Endothelial cell (in vitro differentiated cells): Measurements from ENCODE around the gene SIX6. TPM values are rescaled to one million over a fixed set of nuclear protein-coding genes. Genes with fewer than 3 reads are reported as not detected.

Experiments
- DNase-seq: peaks from one replicate; pipeline ENCODE4 v3.0.0; 2021; ENCODE audit warnings: low spot score
- H3K27ac Mint-ChIP-seq: one replicate; pipeline ENCODE4 v1.8.0; 2021; ENCODE audit warnings: mixed read lengths, inconsistent platforms; ENCODE audit not compliant: unreplicated experiment
- H3K27me3 Mint-ChIP-seq: one replicate; pipeline ENCODE4 v1.8.0; 2021; ENCODE audit warnings: mild to moderate bottlenecking, moderate library complexity, mixed read lengths, inconsistent platforms; ENCODE audit not compliant: unreplicated experiment
- H3K36me3 Mint-ChIP-seq: one replicate; pipeline ENCODE4 v1.8.0; 2021; ENCODE audit warnings: mild to moderate bottlenecking, low read depth, mixed read lengths, inconsistent platforms; ENCODE audit not compliant: unreplicated experiment
- H3K4me1 Mint-ChIP-seq: one replicate; pipeline ENCODE4 v1.8.0; 2021; ENCODE audit warnings: mild to moderate bottlenecking, mixed read lengths, inconsistent platforms; ENCODE audit not compliant: unreplicated experiment
- H3K4me3 Mint-ChIP-seq: one replicate; pipeline ENCODE4 v1.8.0; 2021; ENCODE audit warnings: mild to moderate bottlenecking, mixed read lengths, inconsistent platforms; ENCODE audit not compliant: unreplicated experiment
- H3K9me3 Mint-ChIP-seq: one replicate; pipeline ENCODE4 v1.8.0; 2021; ENCODE audit warnings: mixed read lengths, inconsistent platforms; ENCODE audit not compliant: unreplicated experiment
- CTCF ChIP-seq: fragments of 200-600 bp; sonication (generic); IDR thresholded peaks from one replicate; pipeline ENCODE4 v1.5.0; 2021; ENCODE audit warnings: antibody characterized with exemption; ENCODE audit not compliant: unreplicated experiment
- total RNA-seq: library from RNA; stranded (reverse); fragmentation: NEBNext Ultra II Directional; extraction: Animal tissue kit (Norgen Biotek cat#: 25700); gene quantifications from one replicate; pipeline ENCODE4 v1.2.1, GENCODE V29; 2021; ENCODE audit not compliant: unreplicated experiment

The SIX6 gene
- total RNA-seq, 1 donor from 2014 or later = not detected

DNA sequence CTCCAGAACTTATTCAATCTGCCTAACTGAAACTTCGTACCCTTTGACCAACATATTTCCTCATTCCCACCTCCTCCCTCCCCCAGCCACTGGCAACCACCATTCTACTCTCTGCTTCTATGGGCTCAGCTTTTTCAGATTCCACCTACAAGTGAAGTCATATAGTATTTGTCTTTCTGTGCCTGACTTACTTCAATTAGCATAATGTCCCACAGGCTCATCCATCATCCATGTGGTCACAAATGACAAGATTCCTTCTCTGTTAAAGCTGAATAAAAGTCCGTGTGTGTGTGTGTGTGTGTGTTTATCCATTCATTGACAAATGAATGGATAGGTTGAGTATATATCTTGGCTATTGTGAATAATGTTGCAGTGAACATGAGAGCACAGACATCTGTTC, 21.7 kb upstream of the SIX6 start:
- no peak overlapping the region for H3K4me3 Mint-ChIP-seq
- H3K4me1 Mint-ChIP-seq = peaks cover 8% of the 10 kb centered on the region
- no peaks in the 10 kb centered on the region for H3K36me3 Mint-ChIP-seq
- H3K27ac Mint-ChIP-seq = no peak overlapping the region
- no peak for DNase-seq
- no peaks in the 10 kb centered on the region for H3K9me3 Mint-ChIP-seq
- H3K27me3 Mint-ChIP-seq = peaks cover 1% of the 10 kb centered on the region
- TF ChIP-seq CTCF = no peak

DNA sequence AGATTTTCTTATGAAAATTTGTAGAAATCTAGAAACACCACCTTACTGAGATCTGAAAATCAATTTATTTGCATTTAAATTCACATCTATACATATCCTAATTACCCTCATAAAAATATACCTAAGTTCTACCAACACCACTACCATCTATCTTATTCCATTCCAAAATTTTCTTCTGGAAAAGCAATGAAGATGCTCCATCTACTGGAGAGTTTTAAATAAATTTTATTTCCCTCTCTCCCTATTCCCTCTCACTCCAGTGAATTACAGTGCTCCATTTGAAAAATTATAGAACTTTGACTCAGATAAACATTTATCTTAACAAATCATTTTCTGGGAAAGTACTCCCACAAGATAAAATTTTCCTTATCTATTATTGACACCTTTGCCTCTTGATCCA, 20.8 kb upstream of the SIX6 start:
- no peak for DNase-seq
- no peak for TF ChIP-seq CTCF
- Mint-ChIP-seq H3K9me3 (no peaks in the 10 kb centered on the region), H3K4me1 (peaks cover 5% of the 10 kb centered on the region), H3K36me3 (no peaks in the 10 kb centered on the region), H3K27me3 (peaks cover 1% of the 10 kb centered on the region), H3K4me3 (no peak overlapping the region), H3K27ac (no peak overlapping the region)

DNA sequence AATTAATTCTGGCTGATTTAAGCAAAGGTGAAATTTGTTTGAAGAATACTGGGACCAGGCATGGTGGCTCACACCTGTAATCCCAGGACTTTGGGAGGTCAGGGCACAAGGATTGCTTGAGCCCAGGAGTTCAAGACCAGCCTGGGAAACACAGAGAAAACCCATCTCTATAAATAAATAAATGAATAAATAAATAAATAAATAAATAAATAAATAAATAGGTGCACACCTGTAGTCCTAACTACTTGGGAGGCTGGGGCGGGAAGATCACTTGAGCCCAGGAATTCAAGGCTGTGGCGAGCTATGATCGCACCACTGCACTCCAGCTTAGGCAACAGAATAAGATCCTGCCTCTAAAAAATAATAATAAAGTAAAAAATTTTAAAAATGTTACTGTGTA, 18.7 kb upstream of the SIX6 start:
- Mint-ChIP-seq H3K4me3 (no peak overlapping the region), H3K36me3 (no peaks in the 10 kb centered on the region), H3K27me3 (peaks cover 1% of the 10 kb centered on the region), H3K9me3 (no peaks in the 10 kb centered on the region), H3K4me1 (no peaks in the 10 kb centered on the region), H3K27ac (no peak overlapping the region)
- DNase-seq = no peak
- TF ChIP-seq CTCF = no peak

DNA sequence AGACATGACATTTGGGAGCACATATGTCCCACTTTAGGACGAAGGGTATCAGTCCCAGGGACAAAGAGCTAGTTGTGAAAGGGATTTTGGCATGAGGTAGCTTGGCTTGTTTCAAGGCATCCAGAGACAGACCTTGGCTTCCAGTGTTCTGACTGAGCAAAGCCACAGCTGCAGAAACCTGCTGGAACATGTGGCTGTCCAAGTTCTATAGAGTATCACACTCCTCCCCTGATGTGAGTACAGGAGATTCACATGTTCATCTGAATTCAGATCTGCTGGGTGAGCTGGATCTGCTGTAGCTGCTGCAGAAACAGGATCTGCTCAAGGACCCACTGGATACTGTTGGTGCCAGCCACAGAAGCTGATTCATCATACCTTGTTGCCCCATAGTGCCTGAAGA, 13.0 kb upstream of the SIX6 start:
- Mint-ChIP-seq H3K27ac (no peak overlapping the region), H3K4me1 (no peaks in the 10 kb centered on the region), H3K9me3 (no peaks in the 10 kb centered on the region), H3K27me3 (no peaks in the 10 kb centered on the region), H3K4me3 (no peak overlapping the region), H3K36me3 (no peaks in the 10 kb centered on the region)
- TF ChIP-seq CTCF = no peak
- DNase-seq = no peak

DNA sequence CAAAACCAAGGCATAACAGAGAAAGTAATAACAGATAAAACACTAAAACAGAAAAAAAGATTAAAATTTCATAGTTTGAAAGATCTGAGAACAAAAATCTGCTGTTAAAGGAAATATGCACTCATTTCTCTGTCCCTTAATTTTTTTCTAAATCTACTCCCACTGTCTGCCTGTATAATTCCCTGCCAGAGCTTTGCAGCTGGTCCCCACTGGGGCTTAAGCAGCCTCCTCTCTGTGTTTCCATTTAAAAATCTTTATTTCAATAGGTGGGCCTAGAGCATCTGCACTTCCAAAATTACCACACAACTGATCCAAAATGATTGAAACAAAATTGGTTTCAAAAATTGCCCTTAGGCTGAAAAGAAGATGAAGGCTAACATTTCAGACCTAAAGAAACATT, 6.4 kb upstream of the SIX6 start:
- peaks cover 18% of the 10 kb centered on the region for H3K4me1 Mint-ChIP-seq
- DNase-seq = no peak
- no peaks in the 10 kb centered on the region for H3K9me3 Mint-ChIP-seq
- no peaks in the 10 kb centered on the region for H3K36me3 Mint-ChIP-seq
- no peak for TF ChIP-seq CTCF
- H3K27ac Mint-ChIP-seq = no peak overlapping the region
- no peaks in the 10 kb centered on the region for H3K27me3 Mint-ChIP-seq
- no peak overlapping the region for H3K4me3 Mint-ChIP-seq
